T-helper 2 cell (primary cell): Measurements from ENCODE around the gene CISD1.

Experiments used
- DNase-seq, 5 experiments: peaks; one replicate each; pipeline versions ENCODE4 v3.0.0 to v3.0.0-alpha.2; 2012 to 2022

CISD1 gene

GRCh38 chr10:58316874-58317273 is 47.9 kb downstream of the CISD1 start:
- no peak for DNase-seq

GRCh38 chr10:58318346-58318745 is 49.4 kb downstream of the CISD1 start:
- no peak for DNase-seq

- no peak for DNase-seq
Measured at GRCh38 chr10:58319599-58319998, 50.6 kb downstream of the CISD1 start.

- no peak for DNase-seq
Measured at GRCh38 chr10:58320351-58321049, 51.5 kb downstream of the CISD1 start.

GRCh38 chr10:58322072-58322834 is 53.3 kb downstream of the CISD1 start:
- peak in 1 of 5 experiments; percentile 14 for DNase-seq

- no peak for DNase-seq
Measured at GRCh38 chr10:58322835-58323209, 53.9 kb downstream of the CISD1 start.

GRCh38 chr10:58326967-58327381 is 58.0 kb downstream of the CISD1 start:
- no peak for DNase-seq

GRCh38 chr10:58328233-58328632 is 59.3 kb downstream of the CISD1 start:
- DNase-seq = no peak

- DNase-seq = no peak
Measured at GRCh38 chr10:58330431-58330830, 61.5 kb downstream of the CISD1 start.

GRCh38 chr10:58331646-58332045 is 62.7 kb downstream of the CISD1 start:
- DNase-seq = no peak

GRCh38 chr10:58334817-58335305 is 65.9 kb downstream of the CISD1 start, which contains the start of gene UBE2D1:
Gene UBE2D1, plus strand, starts transcription at chr10:58335006. Its CDS starts 196 bp downstream, at chr10:58335202.
- DNase-seq = peak; percentile 44 to 85 (median 66)

- peak in 1 of 5 experiments; percentile 10 for DNase-seq
Measured at GRCh38 chr10:58335306-58336005, 66.5 kb downstream of the CISD1 start.

GRCh38 chr10:58336242-58336641 is 67.3 kb downstream of the CISD1 start:
- no peak for DNase-seq
